Renal cortical epithelial cell (primary cell): Measurements from ENCODE around the gene TCF7L2. TPM values are rescaled to one million over a fixed set of nuclear protein-coding genes. Genes with fewer than 3 reads are reported as not detected.

Experiments used
- DNase-seq: peaks from one replicate; pipeline ENCODE4 v3.0.0-alpha.2; 2011; ENCODE audit warnings: low read depth
- total RNA-seq: library from RNA; depleted of rRNA; stranded (reverse); fragments of >200 nt; gene quantifications from 2 replicates; pipeline ENCODE4 v1.2.3, GENCODE V29; 2014

The TCF7L2 gene
- total RNA-seq, 1 donor from 2014 or later: 5.2 TPM

- no peak for DNase-seq
Observed at GRCh38 chr10:112946649-112947048, 3.4 kb upstream of the TCF7L2 start.

DNA sequence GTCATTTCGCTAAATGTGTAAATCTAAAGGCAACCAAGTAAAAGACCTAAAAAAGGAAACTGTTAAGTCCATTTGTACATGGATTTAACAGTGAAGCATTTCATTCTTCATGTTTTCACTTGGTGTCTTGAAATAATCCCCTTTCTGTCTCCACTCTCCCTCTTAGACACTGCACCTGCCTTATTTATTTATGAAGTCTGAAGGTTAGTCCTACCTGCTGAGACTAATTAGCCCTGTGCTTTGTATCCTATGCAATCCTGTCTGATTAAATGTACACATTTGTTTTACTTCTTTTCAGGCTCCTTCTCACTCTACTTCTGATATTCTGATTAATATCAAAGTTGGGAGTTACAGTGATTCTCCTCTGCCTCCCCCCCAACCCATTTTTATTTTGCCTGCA, 1.9 kb upstream of the TCF7L2 start:
- DNase-seq: no peak

- peak; percentile 67 for DNase-seq
Observed at GRCh38 chr10:112949143-112949823, 764 bp upstream of the TCF7L2 start.

DNA sequence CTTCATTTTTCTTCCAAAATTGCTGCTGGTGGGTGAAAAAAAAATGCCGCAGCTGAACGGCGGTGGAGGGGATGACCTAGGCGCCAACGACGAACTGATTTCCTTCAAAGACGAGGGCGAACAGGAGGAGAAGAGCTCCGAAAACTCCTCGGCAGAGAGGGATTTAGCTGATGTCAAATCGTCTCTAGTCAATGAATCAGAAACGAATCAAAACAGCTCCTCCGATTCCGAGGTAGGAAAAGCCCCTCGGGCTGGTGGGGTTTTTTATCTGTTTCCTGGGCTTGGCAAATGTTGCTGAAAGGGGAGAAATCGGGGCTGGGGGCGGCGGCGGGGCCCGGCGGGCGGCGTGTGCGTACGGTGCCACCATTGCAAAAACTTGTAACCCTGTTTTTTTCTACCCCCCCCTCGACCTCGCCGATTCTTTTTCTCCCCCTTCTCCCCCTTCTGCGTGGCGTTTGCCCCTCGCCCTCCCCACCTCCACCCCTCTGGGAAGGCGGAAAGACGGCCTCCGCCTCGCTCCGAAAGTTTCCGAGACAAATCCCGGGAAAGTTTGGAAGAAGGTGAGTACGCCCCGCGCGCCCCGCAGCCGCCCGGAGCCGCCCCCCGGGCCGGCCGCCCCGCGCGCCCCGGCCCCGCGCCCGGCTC, 789 bp downstream of the TCF7L2 start:
- DNase-seq: no peak

GRCh38 chr10:112951359-112952281, 1.6 kb downstream of the TCF7L2 start:
- DNase-seq: peak; percentile 69

GRCh38 chr10:112952282-112953173, 2.5 kb downstream of the TCF7L2 start:
- no peak for DNase-seq

- no peak for DNase-seq
Observed at GRCh38 chr10:112953174-112954159, 3.4 kb downstream of the TCF7L2 start.

DNA sequence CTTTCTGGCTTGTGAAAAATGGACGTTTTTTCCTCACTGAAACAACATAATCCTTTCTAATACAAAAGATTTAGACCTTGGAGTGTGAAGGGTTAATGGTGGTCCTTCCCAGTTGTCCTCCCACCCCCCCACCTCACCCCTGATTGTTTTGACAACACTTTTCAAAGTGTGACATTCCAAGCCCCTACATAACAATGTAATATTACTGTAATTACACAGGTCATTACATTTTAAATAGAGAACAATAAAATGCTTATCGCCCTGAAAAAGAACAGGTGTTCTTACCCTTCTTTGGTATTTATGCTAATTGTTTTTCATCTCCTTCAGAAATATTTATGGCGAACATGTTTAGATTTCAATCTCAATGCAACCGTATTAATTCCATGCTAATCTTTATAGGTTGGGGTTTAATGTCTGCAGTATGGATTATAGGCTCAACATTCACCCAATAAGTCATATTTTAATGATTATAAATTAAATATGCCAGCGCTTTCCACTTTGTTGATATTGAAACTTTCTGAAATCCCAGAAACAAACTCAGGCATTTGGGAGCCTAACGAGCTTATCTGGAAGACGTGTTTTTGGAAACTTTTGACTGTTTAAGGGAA, 5.0 kb downstream of the TCF7L2 start:
- no peak for DNase-seq

GRCh38 chr10:112955582-112956421, 5.8 kb downstream of the TCF7L2 start:
- DNase-seq: peak; percentile 69

- DNase-seq: no peak
Observed at GRCh38 chr10:112956631-112957350, 6.7 kb downstream of the TCF7L2 start.

DNA sequence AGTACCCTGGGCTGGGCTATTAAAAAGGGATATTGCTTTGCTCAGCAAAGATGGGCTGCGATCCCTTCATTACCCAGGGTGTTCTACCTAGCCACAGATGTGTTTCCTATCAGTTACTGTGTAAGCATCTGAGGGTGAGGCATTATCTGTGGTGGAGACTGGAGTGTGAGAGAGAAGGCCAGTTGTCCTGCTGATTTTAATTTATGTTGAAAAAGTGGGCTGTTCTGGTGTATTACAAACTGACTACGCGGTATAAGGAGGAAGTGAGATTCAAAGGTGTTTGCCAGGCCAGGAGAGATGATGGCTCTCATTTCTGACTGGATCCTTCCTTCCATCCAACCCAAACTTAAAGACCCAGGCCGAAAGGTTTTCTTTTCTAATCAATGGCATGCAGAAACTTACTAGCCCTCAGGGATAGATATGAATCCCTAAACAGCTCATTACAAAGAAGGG, 7.6 kb downstream of the TCF7L2 start:
- no peak for DNase-seq

DNA sequence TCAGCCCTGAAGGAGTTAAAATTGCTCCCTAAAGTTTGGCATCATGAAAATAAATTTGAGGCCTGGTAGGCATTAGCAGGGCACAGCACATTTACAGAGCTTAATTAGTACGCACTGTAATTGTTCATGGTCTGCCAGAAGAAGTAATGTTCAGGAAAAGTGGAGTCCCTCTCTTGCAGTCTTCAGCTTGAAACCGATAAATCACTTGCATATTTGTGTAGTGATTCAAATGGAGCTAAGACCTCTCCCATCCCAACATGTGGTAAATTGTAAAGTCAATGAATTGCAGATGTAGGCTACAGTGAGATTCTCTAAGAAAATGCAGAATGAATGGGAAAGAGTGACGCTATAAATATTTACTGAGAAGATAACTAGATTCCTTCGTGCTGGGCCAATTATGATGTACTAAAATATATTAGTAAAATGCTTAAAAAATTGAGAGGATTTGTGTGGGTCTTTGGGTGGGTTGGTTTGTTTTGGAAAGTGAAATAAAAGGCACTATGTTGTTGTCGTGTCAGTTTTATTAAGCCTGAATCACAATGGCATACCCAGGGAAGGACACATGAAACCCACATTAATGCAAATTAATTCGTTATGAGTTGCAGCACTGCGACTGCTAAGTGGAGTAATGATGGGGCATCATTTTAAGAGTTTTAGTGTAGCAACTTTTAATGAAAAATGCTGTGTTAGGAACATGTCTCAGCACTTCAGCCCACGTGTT, 8.4 kb downstream of the TCF7L2 start:
- peak; percentile 91 for DNase-seq

DNA sequence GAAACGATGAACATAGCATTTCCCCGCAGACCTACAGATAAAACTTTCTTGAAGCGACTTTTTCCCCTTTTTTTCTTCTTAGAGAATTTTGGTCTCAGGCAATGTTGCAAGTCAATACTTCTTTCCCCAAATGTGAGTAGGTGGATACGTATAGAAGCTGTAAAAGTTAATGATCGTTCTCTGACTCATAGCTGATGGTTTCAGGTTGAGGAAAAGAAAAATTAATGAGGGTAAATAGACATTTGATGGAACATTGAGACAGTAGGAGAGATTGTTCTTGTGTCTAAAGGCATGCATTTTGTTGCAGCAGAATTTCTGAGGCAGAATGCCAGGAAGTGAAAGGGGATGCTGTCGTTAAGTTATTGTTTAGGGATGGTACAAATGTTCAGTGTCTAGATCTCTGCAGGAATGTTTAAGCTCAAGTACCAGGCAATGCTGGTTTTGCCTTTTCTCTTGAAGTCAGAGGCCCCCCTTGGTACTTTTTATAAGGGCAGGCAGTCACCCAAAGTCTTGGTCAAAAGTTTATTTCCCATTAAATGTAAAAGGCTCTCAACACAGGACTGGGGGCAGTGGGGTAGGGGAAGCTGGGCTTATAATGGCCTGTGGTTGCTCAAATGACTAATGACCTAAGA, 9.3 kb downstream of the TCF7L2 start:
- DNase-seq: peak; percentile 82

DNA sequence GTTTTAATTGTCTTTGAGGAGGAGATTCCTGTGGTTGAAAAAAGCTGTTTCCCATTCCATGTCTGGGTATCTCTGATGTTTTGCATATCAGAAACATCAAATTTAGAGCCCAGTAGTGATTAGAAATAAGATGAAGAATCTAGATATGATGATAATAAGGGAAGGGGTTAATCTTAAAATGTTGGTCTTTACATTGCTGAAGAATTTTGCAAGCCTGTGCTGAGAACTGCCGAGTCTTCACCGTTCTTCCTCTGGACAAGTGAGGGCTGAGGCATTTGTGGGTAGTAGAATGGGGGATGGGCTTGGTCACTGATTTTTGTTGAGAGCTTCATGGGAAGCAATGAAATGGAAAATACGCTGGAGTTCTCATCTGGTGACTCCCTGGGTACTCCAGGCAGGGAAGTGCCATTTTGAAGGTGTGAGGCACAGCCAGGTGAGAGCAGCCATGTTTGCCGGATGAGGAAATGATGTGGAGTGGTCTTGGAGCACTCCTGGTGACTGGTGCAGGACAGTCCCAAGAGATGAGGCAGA, 10.2 kb downstream of the TCF7L2 start:
- DNase-seq: peak; percentile 55

DNA sequence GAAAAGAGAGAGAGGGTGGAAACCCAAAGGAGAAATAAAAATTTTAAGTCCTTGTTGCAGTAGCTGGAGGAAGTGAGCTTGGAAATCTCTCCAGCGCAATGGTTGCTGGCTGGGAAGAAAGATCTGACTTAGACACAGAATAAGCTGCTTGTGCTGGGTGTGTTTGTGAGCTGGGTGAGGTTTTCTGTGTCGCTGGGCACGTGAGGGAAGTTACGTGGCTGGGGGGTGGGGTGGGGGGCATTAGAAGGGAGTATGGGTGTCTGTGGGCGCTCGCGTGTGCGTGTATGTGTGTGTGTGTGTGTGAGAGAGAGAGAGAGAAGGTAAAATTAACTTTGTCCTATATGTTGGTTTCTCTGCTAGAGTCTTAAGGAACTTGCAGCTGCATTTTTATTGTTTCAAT, 11.6 kb downstream of the TCF7L2 start:
- DNase-seq: no peak

- no peak for DNase-seq
Observed at GRCh38 chr10:112962343-112962742, 12.3 kb downstream of the TCF7L2 start.

DNA sequence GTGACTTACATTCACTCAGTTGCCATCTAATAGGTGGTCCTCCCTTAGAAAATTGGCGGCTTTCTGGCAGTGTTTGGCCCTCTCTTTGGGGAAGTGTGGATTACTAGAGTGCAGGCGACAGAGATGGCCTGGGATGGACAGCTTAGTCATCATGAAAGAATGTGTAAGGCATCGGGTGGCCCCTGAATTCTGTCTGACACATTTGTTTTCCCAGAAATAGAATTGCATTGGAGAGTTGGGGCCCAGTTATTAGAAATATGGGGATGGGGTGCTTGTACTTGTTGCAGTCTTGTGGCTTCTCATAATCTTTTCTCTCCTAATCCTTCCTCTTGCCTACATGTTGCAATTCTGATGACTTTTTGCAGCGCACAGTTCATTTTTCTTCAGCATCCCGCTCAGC, 13.8 kb downstream of the TCF7L2 start:
- DNase-seq: no peak
